ENCODE measurements around the gene VPS54.
"Not testable (repeated sequence)": the region's sequence is repeated elsewhere in the genome, so short reads cannot be mapped to it uniquely, and the experiment has no call there.

Gene VPS54

DNA sequence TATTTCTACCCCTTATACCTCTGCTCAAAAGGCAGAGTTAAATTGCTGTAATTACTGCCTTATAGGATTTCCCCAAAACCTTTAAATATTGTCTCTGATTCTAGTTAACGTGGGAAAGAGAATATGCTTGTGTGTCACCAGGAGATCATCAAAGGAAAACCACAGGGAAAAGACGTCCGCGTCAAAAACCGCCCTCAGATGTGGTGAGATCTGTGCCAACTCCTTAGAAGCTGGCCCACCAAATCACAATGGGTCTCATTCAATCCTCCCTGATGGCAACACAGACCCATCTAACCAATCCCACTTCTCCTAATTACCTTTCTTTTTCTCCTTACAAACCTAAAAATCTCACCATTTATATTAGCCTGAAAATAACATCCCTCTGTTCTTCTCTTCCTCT lies 25.4 kb downstream of the VPS54 start:
- DNase-seq (ENCODE audit: low read depth, low spot score) = no peak

DNA sequence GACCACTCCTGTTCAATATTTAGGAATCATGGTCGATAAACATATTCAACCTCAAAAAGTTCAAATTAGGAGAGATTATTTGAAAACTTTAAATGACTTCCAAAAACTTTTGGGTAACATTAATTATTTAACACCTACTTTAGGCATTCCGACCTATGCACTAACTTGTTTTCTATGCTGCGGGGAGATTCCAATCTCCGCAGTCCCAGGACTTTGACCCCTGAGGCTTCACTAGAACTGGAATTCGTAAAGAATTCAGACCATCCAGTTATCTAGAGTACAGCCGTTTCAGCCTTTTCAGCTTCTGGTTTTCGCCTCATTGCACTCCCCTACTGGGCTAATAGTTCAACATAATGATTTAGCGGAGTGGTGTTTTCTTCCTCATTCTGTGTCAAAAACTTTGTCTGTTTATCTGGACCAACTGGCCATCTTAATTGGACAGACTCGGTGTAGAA lies 26.1 kb downstream of the VPS54 start:
- DNase-seq (ENCODE audit: low read depth, low spot score) = not testable (repeated sequence)

DNA sequence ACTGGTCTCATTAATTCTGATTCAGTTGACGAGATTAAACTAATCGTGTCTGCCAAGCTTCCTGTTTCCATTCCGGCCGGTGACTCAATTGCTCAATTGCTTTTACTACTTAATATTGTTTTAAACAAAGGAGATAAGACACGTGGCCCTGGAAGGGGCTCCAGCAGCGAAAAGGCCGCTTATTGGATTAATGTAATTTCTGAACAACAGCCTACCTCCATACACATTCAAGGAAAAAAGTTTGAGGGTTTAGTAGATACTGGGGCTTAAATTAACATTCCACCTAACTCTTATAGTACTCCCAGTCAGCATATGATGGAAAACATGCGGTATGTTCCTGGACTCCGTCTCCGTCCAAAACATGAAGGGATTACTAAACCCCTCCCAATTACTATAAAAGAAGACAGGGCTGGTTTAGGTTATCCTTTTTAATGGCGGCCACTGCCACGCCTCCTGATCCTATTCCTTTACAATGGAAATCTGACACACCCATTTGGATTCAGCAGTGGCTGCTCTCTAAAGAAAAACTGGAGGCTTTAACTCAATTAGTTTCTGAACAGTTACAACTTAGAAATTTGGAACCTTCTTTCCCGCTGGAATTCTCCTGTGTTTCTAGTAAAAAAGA lies 27.1 kb downstream of the VPS54 start:
- no peak for DNase-seq (ENCODE audit: low read depth, low spot score)

DNA sequence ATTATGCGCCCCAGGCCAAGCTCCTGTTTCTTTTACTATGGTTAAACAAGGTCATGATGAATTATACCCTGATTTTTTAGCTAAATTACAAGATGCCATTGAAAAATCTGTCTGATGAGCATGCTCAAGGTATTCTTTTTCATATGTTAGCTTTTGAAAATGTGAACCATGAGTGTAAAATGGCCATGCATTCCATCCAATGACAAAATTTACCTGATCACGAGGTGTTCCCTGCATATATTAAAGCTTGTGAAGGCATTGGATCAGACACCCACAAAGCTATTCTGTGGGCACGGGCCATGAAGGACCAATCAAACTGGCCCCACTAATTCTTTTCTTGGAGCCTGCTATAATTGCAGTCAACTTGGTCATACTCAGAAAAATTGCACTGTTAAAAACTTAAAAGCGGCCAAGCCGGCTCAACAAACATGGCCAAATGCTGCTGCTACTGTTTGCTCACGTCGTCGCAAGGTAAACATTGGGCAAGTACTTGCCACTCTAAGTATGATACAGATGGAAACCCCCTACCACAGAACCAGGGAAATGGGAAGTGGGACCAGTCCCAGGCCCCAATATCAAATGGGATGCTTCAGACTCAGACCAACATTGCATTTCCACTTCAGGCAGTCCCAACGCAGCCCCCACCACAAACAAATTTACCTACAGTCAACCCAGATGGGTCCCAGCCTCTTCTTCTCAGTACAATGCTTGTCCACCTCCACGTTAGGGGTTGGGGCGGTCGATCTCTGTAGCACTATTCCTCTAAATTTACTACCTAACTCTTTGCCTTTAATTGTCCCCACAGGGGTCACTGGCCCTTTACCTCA lies 27.8 kb downstream of the VPS54 start:
- not testable (repeated sequence) for DNase-seq (ENCODE audit: low read depth, low spot score)

DNA sequence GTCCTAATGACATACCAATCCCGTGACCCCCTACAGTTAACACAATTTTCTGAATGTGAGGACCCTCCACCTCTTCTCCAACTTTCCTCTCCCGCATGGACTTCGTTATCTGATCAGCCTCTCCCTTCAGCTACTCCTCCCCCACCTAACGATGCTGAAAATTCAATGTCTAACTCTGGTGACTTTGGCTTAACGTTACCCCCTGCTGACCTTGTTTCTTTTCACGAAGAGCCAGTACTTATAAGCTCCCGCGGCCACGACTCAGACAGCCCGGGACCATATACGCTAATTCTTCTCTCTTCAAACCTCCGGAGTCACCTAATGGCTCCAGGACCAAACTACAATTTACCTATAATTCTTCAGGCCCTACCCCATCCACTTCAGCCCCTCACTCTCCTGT lies 29.2 kb downstream of the VPS54 start:
- no peak for DNase-seq (ENCODE audit: low read depth, low spot score)

DNA sequence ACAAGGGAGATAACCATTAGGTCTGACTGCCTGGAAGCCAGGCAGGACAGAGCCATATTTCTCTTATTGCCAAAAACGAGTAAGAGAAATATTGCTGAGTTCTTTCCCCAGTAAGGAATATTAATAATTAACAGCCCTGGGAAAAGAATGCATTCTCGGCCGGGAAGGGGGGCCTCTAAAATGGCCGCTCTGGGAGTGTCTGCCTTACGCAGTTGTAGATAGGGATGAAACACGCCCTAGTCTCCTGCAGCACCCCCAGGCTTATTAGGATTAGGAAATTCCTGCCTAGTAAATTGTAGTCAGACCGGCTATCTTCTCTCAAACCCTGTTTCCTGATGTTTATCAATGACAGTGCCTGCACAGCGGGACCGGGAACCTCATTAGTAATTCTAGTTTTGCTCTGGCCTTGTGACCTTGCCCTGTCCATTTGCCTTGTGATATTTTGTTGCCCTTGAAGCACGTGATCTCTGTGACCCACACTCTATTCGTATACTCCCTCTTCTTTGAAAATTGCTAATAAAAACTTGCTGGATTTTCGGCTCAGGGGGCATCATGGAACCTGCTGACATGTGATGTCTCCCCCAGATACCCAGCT lies 30.3 kb downstream of the VPS54 start:
- not testable (repeated sequence) for DNase-seq (ENCODE audit: low read depth, low spot score)

DNA sequence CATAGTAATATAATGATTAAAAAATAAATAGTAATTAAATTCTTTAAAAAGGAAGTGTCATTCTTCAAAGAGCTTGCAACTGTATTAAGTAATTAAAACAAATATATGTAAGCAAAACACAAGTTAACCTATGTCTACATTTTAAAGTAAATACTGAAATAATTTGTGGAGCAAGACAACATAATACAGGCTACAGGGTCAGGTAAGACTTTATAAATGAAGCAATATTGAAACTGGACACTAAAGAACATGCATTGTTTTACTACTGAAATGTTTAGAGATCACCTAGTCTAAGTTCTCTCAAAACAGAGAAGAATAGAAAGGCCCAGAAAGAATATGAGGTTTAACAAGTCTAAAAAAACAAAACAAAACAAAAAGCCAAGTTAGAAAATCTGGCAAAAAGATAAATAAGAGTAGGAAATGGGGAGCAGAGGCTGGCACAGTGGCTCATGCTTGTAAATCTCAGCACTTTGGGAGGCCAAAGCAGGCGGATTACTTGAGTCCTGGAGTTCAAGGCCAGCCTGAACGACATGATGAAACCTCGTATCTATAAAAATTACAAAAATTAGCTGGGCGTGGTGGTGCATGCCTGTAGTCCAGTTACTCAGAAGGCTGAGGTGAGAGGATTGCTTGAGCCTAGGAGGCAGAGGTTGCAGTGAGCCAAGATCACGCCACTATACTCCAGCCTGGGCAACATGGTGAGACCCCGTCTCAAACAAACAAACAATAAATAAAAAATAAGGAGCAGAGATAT lies 34.4 kb downstream of the VPS54 start:
- no peak for DNase-seq (ENCODE audit: low read depth, low spot score)

DNA sequence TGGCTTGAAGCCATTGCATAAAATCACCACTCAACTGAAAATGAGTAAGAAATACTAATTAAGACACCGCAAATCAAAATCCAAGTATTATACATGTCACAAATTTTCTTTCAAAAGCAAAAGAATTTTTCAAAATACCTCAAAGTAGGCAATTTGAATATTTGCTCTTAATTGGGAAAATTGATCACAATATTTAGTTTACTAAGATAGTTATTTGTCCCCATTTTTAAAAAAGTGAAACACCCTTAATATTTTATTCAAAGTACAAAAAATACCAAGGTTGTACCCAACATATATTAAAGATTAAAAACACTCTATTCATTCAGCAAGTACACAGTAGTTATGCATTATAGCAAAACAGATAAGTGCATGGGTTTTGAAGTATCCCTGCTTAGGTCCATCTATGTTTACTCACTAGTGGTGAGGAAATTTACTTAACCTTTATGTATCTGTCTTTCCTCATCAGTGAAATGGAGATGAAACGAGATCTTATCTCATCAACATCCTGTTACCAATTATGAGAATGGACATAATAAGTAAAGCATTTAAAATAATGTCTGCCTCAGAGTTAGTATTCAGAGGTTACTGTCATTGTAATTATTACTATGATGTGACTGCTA lies 35.1 kb downstream of the VPS54 start:
- no peak for DNase-seq (ENCODE audit: low read depth, low spot score)

DNA sequence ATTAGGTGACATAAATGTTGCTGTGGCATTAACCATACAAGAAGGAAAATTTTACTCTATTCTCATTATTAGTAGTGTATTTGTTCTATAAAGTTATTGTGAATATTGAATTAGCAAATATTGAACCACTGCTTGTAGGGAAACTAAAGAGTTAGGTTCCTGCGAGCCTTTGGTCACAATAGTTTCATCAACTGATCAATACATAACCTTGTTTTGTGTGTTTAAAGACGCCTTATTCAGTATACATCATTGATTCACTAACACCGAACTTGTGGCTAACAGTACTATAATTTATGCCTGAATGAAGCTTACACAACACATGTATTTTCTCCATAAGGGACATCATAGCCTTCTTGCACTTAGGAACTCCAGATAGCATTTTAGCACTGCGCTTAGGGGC lies 36.9 kb downstream of the VPS54 start:
- no peak for DNase-seq (ENCODE audit: low read depth, low spot score)

DNA sequence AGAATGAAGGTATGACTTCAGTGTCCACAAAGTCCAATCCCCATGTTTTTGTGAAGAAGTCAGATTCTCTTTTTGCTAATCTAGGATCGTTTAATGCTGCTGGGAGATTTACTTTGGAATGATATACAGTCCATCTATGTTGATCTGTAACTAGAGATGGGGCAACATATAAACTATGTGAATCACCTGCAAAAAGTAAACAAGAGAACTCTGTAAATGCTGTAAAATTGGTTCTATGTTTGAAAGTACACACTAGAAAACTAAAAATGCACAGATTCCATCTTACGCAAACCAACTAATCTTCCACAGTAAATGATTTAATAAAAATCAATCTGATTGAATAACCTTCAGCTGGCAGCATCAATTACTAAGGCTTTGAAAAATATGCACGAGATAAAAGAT lies 37.5 kb downstream of the VPS54 start:
- DNase-seq (ENCODE audit: low read depth, low spot score) = no peak

DNA sequence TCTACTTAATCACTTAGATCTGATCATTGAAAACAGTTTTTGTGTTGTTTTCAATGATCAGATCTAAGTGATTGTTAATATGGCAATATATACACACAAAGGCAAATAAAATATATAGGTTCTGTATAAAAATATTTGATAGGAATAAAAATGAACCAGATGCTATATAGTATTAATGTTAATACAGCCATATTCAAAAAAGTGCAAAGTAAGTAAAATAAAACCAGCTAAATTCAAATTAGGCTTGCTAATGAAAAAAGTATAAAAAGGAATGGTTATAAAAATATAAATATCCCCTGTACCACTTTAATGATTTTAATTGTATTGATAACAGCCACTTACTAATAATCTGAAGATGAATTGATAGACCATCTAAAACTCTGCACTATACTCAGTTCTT lies 38.4 kb downstream of the VPS54 start:
- DNase-seq (ENCODE audit: low read depth, low spot score) = no peak

DNA sequence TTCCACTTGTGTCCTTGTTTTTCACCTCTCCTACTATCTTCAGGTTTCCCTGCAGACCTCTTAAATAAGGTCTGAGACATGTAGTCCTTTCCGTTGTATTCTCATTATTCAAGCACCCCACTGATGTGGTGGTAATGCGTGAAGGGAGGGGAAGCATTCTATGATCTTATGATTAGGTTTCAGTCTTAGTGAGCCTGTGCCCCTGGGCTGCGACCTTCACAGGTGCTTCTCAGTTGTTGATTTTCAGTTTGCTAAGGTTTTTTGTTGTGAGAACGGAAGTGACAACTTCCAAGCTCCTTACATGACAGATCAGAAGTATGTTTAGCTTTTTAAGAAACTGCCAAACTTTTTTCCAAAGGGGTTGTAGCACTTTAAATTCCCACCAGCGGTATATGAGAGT lies 41.3 kb downstream of the VPS54 start:
- DNase-seq (ENCODE audit: low read depth, low spot score) = no peak

DNA sequence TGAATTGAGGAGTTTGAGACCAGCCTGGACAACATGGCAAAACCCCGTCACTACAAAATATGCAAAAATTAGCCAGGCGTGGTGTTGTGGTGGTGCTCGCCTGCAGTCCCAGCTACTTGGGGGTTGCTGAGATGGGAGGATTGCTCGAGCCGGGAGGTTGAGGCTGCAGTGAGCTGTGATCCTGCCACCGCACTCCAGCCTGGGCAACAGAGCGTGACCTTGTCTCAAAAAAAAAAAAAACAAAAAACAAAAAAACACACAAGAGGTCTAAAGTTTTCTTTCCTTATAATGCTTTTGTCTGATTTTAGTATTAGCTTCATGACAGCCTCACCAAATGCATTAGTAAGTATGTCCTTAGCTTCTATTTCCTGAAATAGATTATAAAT lies 43.1 kb downstream of the VPS54 start:
- DNase-seq (ENCODE audit: low read depth, low spot score) = no peak

DNA sequence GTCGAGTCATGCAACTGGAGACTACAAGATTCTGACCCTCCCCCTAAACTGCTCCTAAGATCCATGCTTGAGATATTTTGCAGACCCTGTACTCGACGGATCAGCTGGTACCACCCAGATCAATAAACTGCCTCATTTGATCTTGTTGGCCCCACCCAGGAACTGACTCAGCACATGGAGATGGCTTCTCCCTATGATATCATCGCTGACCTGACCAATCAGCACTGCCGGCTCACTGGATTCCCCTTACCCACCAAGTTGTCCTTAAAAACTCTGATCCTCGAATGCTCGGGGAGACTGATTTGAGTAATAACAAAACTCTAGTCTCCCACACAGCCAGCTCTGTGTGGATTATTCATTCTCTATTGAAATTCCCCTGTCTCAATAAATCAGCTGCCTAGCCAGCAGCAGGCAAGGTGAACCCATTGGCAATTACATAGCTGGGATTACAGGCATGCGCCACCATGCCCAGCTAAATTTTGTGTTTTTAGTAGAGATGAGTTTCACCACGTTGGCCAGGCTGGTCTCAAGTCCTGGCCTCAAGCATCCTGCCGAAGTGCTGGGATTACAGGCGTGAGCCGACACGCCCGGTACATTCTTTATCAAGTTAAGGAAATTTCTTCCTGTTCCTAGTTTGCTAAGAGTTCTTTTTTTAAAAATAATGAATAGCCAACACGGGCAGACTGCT lies 43.6 kb downstream of the VPS54 start:
- no peak for DNase-seq (ENCODE audit: low read depth, low spot score)

DNA sequence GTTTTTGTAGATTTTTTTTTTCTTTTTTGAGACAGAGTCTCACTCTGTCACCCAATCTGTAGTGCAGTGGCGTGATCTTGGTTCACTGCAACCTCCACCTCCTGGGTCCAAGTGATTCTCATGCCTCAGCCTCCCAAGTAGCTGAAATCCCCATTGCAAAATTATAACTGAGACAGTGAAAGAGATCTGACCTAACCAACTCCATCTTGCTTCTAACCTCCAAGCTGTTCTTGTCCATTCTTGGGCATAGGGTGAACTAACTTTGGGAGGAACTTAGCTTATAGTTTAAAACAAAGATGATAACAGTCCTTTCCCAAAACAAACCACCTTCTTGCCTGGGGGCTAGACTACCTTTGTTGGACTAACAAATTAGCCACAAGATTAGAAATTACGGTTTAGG lies 44.2 kb downstream of the VPS54 start:
- not testable (repeated sequence) for DNase-seq (ENCODE audit: low read depth, low spot score)

DNA sequence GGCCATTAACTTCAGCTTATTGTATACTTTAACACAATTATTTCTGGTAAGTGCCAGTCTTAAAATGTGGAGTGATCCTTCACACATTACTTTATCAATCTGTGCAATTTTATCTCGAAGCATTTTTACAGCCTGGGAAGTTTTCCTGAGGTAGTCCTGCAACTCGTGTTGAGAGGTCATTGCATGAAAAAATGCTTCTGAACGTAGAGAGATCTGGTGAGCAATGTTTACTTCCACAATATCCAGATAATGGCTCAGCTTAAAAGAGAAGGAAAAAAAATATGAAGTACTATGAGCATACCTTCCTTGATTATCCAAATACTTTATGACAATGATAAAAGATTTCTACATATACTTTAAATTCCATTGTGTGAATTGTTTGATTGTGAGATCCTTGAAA lies 57.0 kb downstream of the VPS54 start:
- no peak for DNase-seq (ENCODE audit: low read depth, low spot score)

DNA sequence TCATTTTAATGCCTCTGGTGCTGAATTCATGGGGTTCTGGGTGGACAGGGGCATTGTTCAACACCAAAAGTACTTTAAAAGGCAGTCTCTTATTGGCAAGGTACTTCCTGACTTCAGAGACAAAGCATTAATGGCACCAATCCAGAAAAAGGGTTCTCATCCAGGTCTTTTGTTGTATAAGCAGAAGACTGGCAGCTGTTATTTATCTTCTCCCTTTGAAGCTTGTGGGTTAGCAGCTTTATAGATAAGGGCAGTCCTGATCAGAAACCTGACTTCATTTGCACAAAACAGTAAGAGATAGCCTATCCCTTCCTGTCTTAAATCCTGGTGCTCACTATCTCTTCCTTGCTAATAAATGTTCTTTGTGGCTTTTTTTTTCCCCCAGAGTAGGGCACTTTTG lies 68.8 kb downstream of the VPS54 start:
- no peak for DNase-seq (ENCODE audit: low read depth, low spot score)

DNA sequence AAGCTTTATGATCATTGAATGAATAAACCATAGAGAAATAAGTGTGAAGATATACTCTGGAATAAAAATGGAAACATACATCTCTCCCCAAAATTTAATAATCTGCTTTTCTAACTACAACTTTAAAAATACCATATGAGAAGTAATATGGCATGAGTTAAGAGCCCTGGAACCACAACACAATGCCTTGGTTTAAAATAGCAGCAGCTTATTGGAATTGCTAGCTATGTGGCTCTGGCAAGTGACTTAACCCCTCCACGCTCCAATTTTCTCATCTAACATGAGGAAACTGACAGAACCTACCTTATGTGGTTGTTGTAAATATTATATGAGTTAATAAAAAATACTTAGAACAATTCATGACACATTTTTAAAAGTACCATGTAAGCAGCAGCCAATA lies 76.4 kb downstream of the VPS54 start:
- no peak for DNase-seq (ENCODE audit: low read depth, low spot score)

DNA sequence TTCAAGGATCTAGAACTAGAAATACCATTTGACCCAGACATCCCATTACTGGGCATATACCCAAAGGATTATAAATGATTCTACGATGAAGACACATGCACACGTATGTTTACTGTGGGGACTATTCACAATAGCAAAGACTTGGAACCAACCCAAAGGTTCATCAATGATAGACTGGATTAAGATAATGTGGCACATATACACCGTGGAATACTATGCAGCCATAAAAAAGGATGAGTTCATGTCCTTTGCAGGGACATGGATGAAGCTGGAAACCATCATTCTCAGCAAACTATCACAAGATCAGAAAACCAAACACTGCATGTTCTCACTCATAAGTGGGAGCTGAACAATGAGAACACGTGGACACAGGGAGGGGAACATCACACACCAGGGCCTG lies 87.1 kb downstream of the VPS54 start:
- DNase-seq (ENCODE audit: low read depth, low spot score) = not testable (repeated sequence)

DNA sequence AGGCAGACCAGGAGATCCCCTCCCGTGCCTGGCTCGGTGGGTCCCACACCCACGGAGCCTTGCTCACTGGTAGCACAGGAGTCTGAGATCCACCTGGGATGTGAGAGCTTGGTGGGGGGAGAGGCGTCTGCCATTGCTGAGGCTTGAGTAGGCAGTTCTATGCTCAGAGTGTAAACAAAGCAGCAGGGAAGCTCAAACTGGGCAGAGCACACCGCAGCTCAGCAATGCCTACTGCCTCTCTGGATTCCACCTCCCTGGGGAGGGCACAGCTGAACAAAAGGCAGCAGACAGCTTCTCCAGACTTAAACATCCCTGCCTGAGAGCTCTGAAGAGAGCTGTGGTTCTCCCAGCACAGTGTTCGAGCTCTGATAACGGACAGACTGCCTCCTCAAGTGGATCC lies 92.4 kb downstream of the VPS54 start:
- DNase-seq (ENCODE audit: low read depth, low spot score) = no peak

DNA sequence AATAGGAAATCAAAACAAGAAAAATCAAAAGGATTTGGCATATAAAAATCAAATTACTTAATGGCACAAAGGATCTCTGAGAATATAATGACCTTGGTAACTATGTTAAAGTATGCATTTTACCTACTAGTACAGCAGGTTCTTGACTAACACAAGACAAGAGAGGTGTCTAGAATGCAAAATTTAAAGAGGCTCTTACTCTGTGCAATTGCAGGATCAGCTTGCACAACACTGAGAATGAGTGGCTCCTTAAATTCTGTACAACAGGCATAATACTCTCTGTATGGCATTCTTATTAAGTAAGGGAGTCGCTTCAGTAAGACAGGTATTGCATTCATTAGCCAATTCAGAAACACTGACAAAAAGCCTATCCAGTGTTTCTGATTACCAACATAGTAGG lies 104.9 kb downstream of the VPS54 start:
- no peak for DNase-seq (ENCODE audit: low read depth, low spot score)

Data from smooth muscle cell of the brain vasculature (primary cell).